Measurements from ENCODE around the gene ZGPAT. TPM values are rescaled to one million over a fixed set of nuclear protein-coding genes. Genes with fewer than 3 reads are reported as not detected.
A peak's percentile ranks its signal among the peaks of the same experiment; 100 is the strongest.

Gene ZGPAT
- total and polyA plus RNA-seq, 2 of the 13 experiments (the other 11 are each of a cell fraction or from before 2014, with no cell fraction given): 23.0 to 41.9 TPM

- 0 out of 2 replicates have a peak, but pooled peaks have one; percentile 52 for TF ChIP-seq ZNF20 (CRISPR knock-in tag; IDR thresholded peaks at IDR 0.05)
- no peak for TF ChIP-seq ZKSCAN5 (CRISPR knock-in tag; IDR thresholded peaks at IDR 0.05)
- no peak for TF ChIP-seq PBX2 (CRISPR knock-in tag; IDR thresholded peaks at IDR 0.05)
- no peak for TF ChIP-seq ZNF75D (CRISPR knock-in tag; IDR thresholded peaks at IDR 0.05; ENCODE audit: borderline replicate concordance)
- peak; percentile 98 for TF ChIP-seq TGIF2 (CRISPR knock-in tag; IDR thresholded peaks at IDR 0.05)
- TF ChIP-seq BORCS8-MEF2B (CRISPR knock-in tag; IDR thresholded peaks at IDR 0.05): peak; percentile 71
- peak; percentile 95 for TF ChIP-seq RXRA (CRISPR knock-in tag; IDR thresholded peaks at IDR 0.05)
- TF ChIP-seq NCOA1 (CRISPR knock-in tag; IDR thresholded peaks at IDR 0.05): peak; percentile 92
- peak; percentile 75 for TF ChIP-seq JUND (CRISPR knock-in tag; IDR thresholded peaks at IDR 0.05)
- TF ChIP-seq ZNF431 (CRISPR knock-in tag; IDR thresholded peaks at IDR 0.05; ENCODE audit: borderline replicate concordance, low read depth): peak; percentile 94
- peak; percentile 83; the same call in 1 of the 2 replicates for TF ChIP-seq MLXIP (CRISPR knock-in tag; IDR thresholded peaks at IDR 0.05; ENCODE audit: borderline replicate concordance)
- peak; percentile 95 to 97 for TF ChIP-seq HMGXB4 (CRISPR knock-in tag; IDR thresholded peaks at IDR 0.05; ENCODE audit: borderline replicate concordance in 1 of 2, low read depth in 1 of 2)
- no peak for TF ChIP-seq EZH2 (conservative IDR thresholded peaks at IDR 0.05; ENCODE audit: low read depth, low read length)
- TF ChIP-seq ZNF670 (CRISPR knock-in tag; IDR thresholded peaks at IDR 0.05; ENCODE audit: borderline replicate concordance): peak; percentile 58; the same call in 1 of the 2 replicates
- peak; percentile 90 for TF ChIP-seq CREB3 (CRISPR knock-in tag; IDR thresholded peaks at IDR 0.05)
- no peak for TF ChIP-seq SMARCC2 (IDR thresholded peaks at IDR 0.05)
- TF ChIP-seq SMAD1 (CRISPR knock-in tag; IDR thresholded peaks at IDR 0.05; ENCODE audit: borderline replicate concordance, low read depth): peak; percentile 83
- TF ChIP-seq ZNF83 (CRISPR knock-in tag; IDR thresholded peaks at IDR 0.05; ENCODE audit: borderline replicate concordance): no peak; the same call in 1 of the 2 replicates
- TF ChIP-seq DNMT3B (CRISPR knock-in tag; conservative IDR thresholded peaks at IDR 0.05): 0 out of 2 replicates have a peak, but pooled peaks have one; percentile 34
- TF ChIP-seq HNF1B (CRISPR knock-in tag; IDR thresholded peaks at IDR 0.05): peak; percentile 100
- TF ChIP-seq SMAD3 (CRISPR knock-in tag; IDR thresholded peaks at IDR 0.05): peak; percentile 95
Observed at GRCh38 chr20:63740627-63741353, 33.0 kb downstream of the ZGPAT start (continued).
